GM12873 (cell line): ENCODE measurements around the gene MRNIP.

Source experiments
- TF ChIP-seq, protein P1 (sequence below): IDR thresholded peaks from 2 replicates; pipeline ENCODE4 v1.5.1; 2012; ENCODE audit warnings: low read depth, mild to moderate bottlenecking, moderate library complexity, low read length, control low read depth; ENCODE audit not compliant: insufficient read depth; ENCODE audit errors: missing control alignments

The MRNIP gene

DNA sequence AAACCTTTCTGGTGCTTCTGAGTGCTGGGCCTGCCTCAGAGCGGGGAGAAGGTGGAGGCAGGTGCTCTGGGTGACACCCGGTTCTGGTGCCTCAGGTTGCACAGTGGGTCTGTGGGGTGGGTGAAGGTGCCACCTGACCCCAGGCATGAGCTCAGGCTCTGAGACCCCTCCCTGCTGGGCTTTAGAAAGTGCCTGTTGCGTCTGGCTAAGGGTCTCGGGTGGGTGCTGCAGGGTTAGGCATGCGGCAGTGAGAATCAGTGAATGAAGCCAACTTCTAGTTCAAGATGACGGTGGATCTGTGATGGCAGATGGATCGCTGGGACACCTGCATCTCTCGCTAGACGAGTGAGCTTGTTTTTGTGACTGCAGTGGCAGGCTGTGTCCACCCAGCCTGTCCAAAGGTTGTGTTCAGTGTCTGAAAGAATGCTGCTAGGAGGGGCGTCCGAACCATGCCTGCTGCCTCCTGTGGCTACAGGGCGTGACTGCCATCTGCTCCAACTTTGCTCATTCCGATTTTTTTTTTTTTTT is 32.9 kb downstream of the MRNIP start:
- TF ChIP-seq, protein P1, sequence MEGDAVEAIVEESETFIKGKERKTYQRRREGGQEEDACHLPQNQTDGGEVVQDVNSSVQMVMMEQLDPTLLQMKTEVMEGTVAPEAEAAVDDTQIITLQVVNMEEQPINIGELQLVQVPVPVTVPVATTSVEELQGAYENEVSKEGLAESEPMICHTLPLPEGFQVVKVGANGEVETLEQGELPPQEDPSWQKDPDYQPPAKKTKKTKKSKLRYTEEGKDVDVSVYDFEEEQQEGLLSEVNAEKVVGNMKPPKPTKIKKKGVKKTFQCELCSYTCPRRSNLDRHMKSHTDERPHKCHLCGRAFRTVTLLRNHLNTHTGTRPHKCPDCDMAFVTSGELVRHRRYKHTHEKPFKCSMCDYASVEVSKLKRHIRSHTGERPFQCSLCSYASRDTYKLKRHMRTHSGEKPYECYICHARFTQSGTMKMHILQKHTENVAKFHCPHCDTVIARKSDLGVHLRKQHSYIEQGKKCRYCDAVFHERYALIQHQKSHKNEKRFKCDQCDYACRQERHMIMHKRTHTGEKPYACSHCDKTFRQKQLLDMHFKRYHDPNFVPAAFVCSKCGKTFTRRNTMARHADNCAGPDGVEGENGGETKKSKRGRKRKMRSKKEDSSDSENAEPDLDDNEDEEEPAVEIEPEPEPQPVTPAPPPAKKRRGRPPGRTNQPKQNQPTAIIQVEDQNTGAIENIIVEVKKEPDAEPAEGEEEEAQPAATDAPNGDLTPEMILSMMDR: no peak

DNA sequence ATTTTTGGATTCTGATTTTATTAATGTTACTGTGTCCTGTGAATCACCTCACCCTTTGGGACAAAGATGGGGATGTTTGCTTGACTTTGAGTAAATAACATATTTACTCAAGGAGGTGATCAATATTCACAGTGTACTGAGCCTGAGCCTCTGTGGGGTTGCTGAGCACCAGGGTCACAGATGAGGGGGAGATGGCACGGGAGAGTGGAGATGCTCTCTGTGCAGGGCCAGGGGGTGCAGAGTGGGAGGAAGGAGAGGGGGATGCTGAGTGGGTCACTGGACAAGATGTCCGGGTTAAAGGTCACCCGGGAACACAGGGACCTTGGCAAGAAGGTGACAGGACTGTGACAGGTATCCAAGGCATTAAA is 33.9 kb downstream of the MRNIP start:
- TF ChIP-seq, protein P1: no peak

DNA sequence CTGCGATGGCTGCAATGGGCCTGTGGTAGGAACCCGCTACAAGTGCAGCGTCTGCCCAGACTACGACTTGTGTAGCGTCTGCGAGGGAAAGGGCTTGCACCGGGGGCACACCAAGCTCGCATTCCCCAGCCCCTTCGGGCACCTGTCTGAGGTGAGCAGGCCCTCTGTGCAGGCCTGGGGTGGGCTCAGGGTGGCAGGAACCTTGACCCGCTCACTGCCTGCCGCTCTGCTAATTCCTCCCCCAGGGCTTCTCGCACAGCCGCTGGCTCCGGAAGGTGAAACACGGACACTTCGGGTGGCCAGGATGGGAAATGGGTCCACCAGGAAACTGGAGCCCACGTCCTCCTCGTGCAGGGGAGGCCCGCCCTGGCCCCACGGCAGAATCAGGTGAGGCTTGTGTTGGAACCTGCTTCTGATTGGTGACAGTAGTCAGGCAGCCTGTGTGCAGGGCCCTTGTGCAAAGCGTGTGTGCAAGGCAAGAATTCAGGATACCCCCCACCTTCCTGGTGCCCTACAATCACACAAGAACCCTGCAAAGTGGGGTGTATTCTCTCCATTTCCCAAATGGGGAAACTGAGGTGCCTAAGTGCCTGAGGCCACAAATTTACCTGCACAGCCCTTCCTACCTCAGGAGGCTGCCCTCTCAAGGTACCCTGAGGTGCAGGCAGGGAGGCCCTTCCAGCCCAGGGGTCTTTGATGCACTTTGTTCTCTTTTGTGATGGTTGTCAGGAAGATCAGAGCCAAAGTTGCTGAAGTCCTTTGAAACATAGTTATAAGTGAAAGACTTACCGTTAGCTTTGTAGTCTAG is 34.5 kb downstream of the MRNIP start:
- TF ChIP-seq, protein P1: no peak

DNA sequence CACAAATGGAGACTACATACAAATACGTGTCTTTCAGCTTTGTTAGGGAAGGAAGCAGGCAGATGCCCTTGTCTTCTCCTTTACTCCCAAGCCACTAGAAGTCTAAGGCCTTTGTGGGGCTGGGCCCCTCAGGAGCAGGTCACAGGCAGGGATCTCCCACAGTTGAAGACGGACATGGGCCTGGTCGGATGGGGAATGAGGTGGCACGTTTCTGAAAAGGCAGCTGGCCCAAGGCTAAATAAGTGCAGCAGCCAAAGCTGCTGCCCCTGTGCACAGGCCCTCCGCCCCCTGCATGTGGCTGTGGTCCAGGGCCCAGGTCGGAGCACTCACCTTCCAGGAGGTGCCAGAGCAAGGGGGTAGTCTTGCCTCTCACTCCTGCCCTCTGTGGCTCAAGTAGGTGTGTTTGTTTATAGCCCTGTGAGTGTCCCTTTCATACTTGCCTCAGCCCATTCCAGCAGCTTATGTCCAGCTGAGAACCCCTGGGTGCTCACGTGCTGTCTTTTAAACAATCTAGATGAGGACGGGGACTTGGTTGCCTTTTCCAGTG is 36.1 kb downstream of the MRNIP start:
- TF ChIP-seq, protein P1: no peak

DNA sequence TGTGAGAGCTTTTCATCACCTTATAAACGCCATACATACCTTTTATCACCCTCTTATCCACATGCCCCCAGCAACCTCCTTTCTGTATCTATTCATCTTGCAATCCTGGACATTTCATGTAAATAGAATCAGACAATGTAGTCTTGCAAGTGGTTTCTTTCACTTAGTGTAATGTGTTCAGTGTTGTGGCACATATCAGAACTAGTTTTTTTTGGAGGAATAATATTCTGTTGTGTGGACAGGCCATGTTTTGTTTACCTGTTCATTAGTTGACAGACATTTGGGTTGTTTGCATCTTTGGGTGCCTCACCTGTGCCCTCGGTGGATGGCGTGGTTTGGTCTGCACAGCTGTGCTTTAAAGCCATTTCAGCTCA is 36.6 kb downstream of the MRNIP start:
- TF ChIP-seq, protein P1: no peak

DNA sequence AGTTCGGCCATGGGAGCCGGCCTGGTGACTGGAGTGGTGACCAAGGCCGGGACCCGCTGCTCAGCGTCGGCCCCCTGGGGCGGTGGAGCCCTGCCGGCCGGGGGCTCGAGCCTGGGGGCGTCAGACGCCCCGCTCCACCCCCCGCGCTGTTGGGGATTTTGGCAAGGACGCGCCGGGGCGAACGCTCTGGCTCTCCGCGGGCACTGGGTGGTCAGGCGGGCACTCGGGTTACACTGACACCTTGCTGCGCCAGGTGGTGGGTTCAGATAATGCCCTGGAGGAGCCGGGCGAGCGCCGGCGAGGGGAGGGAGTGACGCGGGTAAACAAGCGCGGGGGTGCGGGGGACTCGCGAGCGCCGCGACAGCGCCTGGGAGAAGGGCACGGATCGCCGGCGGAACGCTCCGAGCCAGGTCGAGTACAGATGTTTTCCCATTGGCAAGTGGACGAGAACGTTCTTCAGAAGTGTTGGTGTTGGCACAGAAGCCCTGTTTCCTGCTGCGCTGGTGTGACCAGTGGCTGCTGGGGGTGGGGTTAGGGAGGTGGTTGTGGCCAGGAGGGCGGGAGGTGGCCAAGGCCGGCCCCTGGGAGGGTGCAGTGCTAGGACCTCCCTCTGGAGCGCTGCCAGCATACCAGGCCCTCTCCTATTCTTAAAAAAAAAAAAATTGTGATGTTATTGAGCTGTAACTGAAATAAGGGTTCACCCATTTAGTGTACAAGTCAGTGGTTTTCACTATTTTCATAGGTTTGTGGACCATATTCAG is 37.1 kb downstream of the MRNIP start:
- TF ChIP-seq, protein P1: no peak
